Measurements from ENCODE around the gene MEIS1.
"Not testable (repeated sequence)": the region's sequence is repeated elsewhere in the genome, so short reads cannot be mapped to it uniquely, and the experiment has no call there.

The MEIS1 gene

DNA sequence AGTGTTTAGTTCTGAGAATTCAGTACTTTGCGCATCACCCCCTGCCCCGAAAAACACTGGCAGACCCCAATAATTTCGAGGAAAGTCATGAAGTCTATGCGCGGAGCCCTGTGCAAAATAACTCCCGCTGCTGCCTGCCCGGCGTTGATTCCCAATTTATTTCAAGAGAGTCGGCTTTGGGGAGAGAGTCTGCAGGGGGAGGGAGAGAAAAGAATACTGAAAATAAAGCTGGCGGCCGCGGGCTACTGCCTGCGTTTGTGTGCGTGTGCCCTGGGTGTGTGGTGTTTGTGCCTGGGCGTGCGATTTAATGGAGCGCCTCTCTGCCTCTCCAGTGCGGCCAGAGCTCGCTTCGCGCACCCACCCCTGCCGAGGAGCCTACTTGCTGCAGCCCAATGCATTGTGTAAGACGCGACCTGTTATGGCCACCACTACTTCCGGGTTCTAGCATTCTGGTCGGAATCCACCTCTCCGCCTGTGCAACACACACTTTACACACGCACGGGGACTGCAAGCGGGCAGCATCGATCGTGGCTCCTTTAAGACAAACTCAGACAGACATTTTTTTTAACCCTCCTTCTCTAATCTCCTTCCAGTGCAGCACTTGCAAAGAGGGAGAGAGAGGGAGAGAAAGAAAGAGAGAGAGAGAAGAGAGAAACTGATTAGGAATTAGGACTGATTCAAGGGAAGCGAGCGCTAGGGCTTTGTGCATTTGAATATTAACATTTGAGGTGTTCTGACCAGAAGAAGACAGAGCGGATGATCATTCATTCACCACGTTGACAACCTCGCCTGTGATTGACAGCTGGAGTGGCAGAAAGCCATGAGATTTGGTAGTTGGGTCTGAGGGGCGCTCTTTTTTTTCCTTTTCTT lies at the start of gene MEIS1:
Gene MEIS1, plus strand, starts transcription at position 447 of the 870 bp plus-strand sequence. CDS start 732 bp downstream, outside the sequence.
- DNase-seq = peak; percentile 85

DNA sequence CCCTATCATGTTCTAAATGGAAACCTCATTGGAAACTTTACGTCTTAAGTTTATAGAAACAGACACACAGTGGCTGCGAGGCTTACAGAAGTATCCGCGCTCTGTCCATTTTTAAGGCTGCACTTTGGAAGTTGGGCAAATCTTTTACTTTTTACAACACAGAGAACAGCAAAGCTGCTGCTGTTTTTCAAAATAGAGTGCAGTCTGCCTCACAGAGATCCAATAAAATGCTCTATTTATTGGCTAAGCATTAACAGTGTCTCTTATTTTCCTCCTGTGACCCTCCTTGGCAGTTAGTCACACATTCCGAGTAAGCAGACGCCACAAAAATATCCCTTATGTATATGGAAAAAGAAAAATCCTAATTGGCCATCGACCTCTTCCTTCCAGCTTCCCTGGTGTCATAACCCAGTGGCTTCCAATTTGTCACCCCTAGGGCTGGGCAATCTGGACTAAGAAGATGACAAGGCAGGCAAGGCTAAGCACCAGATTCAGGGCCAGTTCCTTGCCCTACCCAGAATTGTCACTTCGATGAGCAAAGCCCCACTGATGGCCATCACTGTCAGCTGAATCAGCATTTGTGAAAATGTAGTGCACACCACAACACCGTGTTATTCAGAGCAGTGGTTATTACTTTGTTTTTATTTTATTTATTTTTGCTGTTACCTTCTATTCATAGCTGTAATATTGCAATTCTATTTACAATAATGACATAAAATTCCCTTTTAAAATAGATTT lies 47.7 kb upstream of the MEIS1 start:
- no peak for DNase-seq

DNA sequence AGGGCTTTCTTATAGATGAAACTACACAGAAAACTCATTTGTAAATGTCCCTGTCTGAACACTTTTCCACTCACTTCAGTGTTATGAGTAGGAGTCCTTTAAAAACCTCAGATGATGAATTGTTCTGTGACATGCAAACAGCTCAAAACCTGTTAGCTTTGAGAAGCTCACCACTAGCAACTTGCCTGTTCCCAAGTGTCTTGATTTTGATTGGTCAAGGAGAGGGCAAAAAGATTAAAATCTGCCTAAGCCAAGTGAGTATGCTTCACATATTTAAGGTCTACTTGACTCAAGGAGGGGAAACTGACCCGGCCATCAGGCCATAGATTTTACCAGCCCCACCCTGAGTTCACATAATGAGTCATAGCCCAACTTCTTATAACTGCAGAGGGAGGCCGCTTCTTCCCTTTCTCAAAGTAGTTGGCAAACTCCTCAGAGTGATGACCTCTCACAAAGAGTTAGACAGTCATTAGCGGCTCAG lies 45.2 kb upstream of the MEIS1 start:
- no peak for DNase-seq

DNA sequence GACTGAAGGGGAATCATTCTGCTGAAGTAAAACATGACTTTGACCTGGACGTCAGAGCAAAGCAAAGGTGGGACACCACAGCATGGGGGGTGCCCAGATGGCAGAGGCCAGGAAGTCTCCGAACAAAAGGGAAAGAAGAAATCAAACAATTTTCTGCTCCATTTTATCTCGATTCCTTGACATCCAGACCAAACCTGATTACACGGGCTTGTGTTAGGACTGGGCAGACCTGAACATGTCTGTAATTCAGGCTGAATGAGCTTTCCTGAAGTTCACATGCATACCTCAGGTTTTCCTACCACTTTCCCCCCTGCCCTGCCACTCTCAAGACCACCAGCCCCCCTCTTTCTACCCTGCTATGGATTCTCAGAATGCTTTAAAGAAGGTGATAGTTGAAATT lies 44.8 kb upstream of the MEIS1 start:
- no peak for DNase-seq

DNA sequence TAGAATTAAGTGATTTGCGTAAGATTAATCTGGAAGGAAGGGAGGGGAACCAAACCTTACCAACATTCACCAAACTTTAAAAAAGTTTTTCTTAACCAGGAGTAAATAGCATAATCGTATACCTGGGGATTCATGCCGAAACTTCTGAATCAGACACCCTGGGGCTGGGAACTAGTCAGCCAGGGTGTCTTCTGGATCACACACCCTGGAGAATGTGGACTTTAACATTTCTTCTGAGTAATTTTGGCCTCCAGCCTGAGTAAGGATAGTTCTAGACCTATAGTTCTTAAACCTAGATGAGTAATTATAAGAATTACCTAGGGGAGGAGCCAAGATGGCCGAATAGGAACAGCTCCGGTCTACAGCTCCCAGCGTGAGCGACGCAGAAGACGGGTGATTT lies 44.1 kb upstream of the MEIS1 start:
- no peak for DNase-seq

DNA sequence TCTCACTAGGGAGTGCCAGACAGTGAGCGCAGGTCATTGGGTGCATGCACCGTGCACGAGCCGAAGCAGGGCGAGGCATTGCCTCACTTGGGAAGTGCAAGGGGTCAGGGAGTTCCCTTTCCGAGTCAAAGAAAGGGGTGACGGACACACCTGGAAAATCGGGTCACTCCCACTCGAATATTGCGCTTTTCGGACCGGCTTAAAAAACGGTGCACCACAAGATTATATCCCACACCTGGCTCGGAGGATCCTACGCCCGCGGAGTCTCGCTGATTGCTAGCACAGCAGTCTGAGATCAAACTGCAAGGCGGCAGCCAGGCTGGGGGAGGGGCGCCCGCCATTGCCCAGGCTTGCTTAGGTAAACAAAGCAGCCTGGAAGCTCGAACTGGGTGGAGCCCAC lies 43.7 kb upstream of the MEIS1 start:
- DNase-seq = not testable (repeated sequence)

DNA sequence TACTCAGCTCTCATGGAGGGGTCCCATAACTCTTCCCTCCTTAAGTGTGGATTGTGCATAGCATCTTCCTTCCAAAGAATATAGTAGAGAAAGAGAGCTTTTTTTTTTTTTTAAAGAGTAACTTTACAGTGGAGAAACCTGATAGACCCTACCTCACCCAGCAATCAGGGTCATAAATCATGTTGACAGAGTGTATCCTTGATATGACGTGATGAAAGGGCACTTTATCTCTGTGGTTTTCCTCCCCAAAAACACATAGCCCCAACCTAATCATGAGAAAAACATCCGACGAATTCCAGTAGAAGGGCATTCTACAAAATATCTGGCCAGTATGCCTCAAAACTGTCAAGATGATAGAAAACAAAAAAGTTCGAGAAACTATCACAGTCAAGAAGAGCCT lies 29.5 kb upstream of the MEIS1 start:
- DNase-seq = no peak

DNA sequence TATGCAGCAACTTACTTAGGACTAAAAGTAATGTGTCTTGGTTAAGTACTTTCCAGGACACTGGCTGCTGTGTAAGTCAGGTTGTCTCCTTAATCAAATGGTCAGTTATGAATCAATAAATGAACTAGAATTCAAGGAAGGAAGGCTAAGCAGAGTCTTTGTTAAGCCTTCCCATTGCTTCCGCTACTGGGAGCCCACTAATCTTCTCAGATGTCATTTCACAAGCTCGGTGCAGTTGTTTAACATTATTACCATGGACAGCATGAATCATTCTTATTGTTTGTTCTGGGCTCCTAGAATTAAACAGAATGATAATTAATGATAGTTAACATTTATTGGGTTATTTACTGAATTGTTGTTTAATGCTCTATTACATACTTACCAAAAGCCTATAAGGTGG lies 26.0 kb upstream of the MEIS1 start:
- no peak for DNase-seq

DNA sequence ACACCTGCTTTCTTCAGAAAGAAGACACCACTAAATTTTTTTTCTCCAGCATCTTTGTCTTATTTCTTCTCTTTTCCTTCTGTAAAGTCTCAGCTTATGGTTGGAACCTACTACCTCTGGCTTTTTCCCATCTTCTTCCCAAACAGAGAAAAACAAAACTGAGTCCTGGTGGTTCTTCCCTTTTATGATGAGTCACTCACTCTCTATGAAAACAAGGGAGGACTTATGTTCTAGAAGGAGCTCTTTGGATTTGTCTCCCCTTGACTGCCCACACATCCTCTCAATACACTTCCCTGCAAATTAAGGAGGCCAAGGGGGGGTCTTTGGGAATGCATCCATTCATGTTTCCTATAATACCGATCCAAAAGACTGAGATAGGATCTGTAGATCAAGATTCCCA lies 22.1 kb upstream of the MEIS1 start:
- DNase-seq = no peak

DNA sequence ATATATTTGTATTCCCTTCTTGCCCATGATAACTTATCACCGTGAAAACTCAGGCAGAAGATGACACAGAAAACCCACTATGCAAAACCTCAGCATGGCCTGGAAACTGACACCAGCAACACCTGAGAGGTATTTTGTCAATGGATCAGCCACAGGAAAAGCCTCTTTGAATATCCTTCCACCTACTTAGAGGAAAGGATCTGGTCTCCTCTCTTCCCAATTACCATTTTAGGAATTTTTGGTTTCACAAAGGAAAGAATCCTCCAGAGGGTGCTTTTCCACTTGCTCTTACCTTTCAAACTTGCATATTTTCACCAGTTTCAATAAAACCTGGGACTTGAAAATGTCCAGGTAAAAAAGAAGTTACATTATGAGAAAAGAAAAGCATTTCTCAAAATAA lies 20.0 kb upstream of the MEIS1 start:
- no peak for DNase-seq

DNA sequence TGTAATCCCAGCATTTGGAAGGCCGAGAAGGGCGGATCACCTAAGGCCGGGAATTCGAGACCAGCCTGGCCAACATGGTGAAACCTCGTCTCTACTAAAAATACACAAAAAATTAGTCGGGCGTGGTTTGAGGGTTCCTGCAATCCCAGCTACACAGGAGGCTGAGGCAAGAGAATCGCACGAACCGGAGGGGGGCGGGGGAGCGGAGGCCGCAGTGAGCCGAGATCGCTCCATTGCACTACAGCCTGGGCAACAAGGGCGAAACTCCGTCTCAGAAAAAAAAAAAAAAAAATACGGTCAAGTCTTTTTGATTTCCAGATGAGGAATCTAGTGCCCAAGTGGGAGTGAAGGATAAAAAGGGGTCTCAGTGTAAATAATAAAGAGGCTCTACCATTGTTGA lies 16.5 kb upstream of the MEIS1 start:
- no peak for DNase-seq

DNA sequence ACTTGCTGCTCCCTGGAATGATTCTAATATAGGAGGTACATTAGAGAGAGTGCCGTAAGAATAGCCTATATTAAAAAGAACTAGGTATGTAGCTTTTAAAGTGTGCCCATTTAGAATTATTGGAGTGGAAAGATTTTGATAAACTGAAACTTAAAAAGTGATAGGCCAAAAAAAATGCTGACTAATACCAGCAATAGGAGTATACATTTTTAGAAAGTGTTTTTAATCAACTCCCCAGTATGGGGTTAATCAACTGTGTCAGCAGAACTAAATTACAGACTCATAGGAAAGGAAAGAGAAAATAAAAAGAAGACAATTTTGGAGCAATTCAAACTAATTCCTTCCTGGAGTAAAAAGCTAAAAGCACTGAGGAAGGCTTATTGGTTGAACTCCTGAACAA lies 13.3 kb upstream of the MEIS1 start:
- DNase-seq = no peak

DNA sequence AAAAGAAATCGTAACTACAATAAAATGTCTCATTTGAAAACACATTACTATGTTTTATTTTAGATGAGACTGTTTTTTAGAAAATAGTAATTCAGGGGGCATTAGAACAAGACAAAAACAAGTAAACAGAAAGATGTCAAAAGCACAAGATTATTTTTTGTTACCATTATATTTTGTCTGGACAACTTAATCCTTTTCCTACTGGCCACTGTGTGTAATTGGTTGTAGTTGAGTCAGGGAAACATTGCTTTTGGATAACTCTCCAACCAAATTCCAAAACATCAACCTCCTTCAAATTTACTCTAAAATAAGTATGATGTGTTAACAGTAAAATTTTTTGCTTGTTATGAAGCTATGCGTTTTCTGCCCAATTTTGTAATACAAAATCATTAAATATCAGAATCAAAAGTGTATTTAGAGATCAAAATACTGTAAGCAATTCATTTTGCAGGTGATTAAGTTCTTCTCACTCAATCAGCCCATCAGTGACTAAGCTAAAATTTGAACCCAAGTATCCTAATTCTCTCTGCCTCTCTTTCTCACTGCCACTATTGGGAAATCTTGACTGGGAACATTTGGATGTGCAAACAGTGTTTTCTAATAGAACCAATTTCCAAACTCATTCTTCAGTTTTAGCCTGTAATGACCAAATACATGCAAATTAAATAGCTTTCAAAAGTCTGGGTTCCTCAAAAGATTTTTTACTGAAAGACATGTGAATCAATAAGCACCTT lies 11.4 kb upstream of the MEIS1 start:
- no peak for DNase-seq

DNA sequence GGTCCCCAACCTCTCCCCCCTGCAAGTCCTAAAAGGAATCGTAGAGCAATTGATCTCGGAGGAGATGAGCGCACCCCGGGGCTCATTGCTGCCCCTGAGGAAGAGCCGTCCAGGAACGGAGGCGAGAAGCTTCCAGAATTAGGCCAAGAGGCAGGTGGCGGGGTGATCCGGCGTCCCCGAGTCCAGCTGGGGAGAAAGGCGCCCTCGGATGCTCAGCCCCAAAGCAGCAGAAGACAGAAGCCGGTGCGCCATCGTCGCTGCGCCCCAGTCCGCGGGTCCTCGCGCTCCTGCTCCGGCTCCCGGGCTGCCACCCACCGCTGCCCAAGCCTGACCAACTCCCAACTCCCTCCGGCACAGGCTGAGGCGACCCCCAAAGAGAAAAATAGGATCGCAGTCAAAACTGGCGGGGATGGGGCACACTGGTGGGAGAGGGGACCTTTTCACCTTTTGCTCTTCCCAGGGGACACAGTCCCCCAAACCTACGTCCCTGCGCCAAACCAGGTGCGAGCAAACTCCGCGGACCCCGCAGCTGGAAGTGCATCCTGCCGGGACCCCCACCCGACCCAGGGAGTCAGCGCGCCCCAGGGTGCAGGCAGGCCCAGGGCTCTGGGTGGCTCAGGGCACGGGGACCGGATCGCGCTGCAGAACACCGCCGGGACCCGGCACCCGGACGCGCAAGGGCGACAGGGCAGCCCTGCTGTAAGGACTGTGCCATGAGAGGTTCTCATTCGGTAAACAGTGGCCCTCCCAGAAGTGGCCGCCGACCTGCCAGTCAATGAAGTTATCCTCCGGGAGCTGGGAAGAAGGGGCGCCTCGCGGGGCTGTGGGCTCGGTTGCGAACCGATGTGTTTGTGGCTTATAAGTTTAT lies 8.4 kb upstream of the MEIS1 start:
- no peak for DNase-seq

DNA sequence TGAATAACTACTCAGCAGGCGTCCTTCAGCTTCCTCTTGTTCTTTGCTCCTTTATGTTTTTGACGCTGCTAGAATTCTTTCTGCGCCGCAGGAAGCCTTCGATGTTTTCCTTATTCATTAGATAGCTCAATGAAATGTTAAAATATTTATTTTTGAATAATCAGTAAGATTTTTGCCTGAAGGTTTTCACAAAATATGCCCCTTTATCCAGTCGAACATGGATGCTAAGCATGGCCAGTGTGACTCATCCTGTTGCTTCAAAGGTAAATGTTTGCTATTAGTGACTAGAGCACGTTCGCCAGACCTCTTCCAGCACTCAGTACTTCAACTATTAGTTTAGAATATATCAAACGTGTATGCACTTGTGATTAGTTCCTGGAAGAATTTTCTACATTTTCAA lies 7.6 kb upstream of the MEIS1 start:
- DNase-seq = peak in 1 of 2 experiments; percentile 36

DNA sequence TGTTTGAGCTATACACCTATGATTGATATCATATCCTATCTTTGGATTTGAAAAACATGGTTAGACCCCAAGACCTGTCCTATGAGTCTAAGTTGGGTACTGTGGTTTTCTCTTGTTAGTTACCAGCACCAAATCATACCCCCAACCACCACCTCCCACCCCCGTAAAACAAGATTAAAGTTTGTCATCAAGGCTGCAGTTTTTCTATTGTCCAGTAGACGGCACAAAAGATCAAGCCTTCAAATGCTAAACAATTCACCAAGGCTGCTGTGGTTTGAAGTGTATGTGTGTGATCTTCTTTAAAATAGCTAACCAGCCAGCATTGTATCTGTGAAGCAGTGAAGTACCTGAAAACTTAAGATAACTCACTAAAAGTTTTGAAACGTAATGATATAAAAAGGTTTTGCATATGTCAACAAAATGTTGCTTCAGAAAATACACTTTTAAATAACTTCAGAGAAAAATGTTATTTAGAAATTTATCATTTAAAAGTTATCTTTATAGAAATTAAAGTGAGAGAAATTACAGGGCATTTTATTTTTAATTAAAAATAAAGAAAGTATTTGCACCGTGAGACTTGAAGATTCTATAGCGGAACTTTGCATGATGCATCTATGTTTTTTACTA lies 5.8 kb upstream of the MEIS1 start:
- DNase-seq = peak in 1 of 2 experiments; percentile 55

DNA sequence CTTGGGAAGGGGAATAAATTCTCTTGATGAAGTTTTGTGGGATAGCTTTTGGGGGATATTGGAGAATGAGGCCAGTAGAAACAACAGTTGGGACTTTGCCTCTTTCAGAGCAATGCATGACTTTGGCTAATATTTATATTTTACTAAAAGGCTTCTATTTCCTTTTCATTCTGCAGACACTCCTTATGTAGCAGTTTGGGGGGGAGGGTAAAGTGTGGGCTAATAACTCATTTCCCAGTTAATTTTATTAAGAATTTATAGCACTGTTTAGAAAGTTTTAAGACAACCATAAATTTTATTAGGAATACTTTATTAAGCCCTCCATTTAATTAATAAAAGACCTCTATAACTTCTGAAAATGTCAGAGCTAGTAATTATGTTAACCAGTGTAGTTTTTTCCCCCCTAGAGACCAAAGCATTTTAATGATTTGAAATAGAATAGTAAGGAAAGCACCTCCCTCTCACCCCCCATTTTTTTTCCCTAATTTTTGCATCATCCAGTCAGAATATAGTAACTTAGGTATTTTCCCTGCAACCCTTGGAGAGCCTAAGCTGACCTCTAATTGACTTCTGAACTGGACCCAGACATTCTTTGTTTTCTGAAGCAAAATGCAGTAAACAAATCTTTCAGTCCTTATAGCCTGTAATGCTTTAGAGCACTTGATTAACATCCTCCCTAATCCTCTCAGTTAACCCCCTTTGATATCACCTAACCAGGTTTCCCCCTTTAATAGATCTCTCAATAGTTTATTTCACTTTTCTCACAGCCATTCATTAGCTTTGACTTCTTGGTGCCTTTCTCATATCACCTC lies 5.0 kb upstream of the MEIS1 start:
- DNase-seq = no peak

DNA sequence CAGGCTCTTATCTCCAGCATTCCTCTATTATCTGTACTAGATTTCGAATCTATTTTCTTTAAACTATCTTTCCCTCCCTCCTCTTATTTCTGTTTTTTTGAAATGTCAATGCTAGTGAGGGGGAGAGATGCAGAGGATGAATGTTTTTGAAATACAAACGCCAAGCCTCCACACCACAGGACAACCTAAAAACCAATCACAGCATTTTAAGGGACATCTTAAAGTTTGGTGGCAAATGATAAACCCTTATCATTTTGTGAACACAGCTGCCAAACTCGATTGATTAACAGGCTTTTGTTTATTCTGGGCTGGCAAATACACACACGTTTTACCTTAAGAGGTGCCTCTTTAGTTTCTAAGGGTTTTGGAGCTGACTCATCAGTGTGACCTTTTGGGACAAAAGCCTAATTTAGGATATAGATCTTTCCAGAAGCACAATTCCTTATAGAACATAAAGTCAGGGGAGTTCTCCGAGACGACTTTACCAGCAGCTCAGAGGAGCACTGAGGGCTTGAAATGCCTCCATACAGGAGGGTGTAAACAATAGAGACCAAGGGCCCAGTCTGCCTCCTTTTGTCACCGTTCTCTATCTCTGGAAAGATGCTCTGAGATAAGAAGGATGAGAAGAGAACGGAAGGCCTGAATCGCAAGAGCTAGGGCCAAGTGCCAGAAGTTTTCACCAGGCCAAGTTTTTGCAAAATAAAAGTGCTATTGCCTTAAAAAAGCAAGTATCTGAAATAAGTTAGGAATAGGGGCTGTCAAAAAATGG lies 4.2 kb upstream of the MEIS1 start:
- no peak for DNase-seq

DNA sequence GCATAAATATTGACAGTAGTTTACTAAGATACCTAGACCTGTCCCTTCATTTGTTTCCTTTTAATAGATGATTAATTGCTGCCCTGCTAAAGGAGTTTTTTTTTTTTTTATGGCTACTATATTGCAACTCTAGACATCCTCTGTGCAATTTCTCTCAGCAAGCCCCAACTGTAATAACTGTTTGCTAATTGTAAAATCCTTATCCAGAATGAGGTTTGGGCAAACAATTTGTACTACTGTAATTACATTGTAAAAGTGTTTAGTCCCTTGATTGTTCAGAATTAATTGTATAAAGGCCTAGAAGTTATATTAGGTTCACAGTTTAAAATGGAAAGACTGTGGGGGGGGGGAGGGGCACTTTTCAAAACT lies 3.7 kb upstream of the MEIS1 start:
- peak in 1 of 2 experiments; percentile 34 for DNase-seq
